Neural progenitor cell (in vitro differentiated cells): ENCODE measurements around the gene PLA2G6. TPM values are rescaled to one million over a fixed set of nuclear protein-coding genes. Genes with fewer than 3 reads are reported as not detected.

ENCODE experiments used
- DNase-seq: peaks from one replicate; pipeline ENCODE4 v3.0.0-alpha.2; 2016; ENCODE audit warnings: low spot score
- H2AFZ ChIP-seq: fragments of 200-600 bp; sonication (generic); replicated peaks from 2 replicates; pipeline ENCODE4 v1.6.1; 2016; ENCODE audit warnings: antibody characterized with exemption
- H3F3A ChIP-seq: fragments of 200-600 bp; sonication (generic); 2 replicates; pipeline ENCODE4 v1.6.1; 2016; ENCODE audit warnings: antibody characterized with exemption, low read depth
- H3K27ac ChIP-seq: fragments of 200-600 bp; sonication (generic); 2 replicates; pipeline ENCODE4 v1.5.1; 2016; ENCODE audit warnings: mild to moderate bottlenecking
- H3K27me3 ChIP-seq: fragments of 200-600 bp; sonication (generic); 2 replicates; pipeline ENCODE4 v1.6.1; 2016; ENCODE audit warnings: mild to moderate bottlenecking, moderate library complexity
- H3K36me3 ChIP-seq: fragments of 200-600 bp; sonication (generic); 2 replicates; pipeline ENCODE4 v1.5.1; 2016
- H3K4me1 ChIP-seq: fragments of 200-600 bp; sonication (generic); 2 replicates; pipeline ENCODE4 v1.6.1; 2016; ENCODE audit warnings: mixed run types
- H3K4me2 ChIP-seq: fragments of 200-600 bp; sonication (generic); 2 replicates; pipeline ENCODE4 v1.6.1; 2016
- H3K4me3 ChIP-seq: fragments of 200-600 bp; sonication (generic); 2 replicates; pipeline ENCODE4 v1.5.1; 2016
- H3K79me2 ChIP-seq: fragments of 200-600 bp; sonication (generic); 2 replicates; pipeline ENCODE4 v1.6.1; 2016; ENCODE audit warnings: low read depth
- H3K9ac ChIP-seq: fragments of 200-600 bp; sonication (generic); 2 replicates; pipeline ENCODE4 v1.6.1; 2016
- H3K9me3 ChIP-seq: fragments of 200-600 bp; sonication (generic); 2 replicates; pipeline ENCODE4 v1.5.1; 2016; ENCODE audit warnings: low read depth
- H4K20me1 ChIP-seq: fragments of 200-600 bp; sonication (generic); 2 replicates; pipeline ENCODE4 v1.6.1; 2016; ENCODE audit warnings: low read depth
- H3K27ac Mint-ChIP-seq: 3 replicates; pipeline ENCODE4 v1.8.0; 2021; ENCODE audit warnings: mixed read lengths
- H3K27me3 Mint-ChIP-seq: 2 replicates; pipeline ENCODE4 v1.8.0; 2022; ENCODE audit warnings: low read depth, mild to moderate bottlenecking, inconsistent platforms, moderate library complexity, mixed read lengths; ENCODE audit not compliant: insufficient read depth
- H3K36me3 Mint-ChIP-seq: 3 replicates; pipeline ENCODE4 v1.8.0; 2021; ENCODE audit warnings: mixed read lengths
- H3K4me1 Mint-ChIP-seq: 3 replicates; pipeline ENCODE4 v1.8.0; 2021; ENCODE audit warnings: mixed read lengths
- H3K4me3 Mint-ChIP-seq: 3 replicates; pipeline ENCODE4 v1.8.0; 2021; ENCODE audit warnings: mild to moderate bottlenecking, moderate library complexity, mixed read lengths
- H3K9me3 Mint-ChIP-seq: 3 replicates; pipeline ENCODE4 v1.8.0; 2020; ENCODE audit warnings: mixed read lengths
- EZH2 ChIP-seq: fragments of 200-600 bp; sonication (generic); IDR thresholded peaks from 2 replicates; pipeline ENCODE4 v1.6.1; 2017; ENCODE audit warnings: antibody characterized with exemption, mild to moderate bottlenecking, moderate library complexity
- EZH2phosphoT487 ChIP-seq: fragments of 200-600 bp; sonication (generic); IDR thresholded peaks from 2 replicates; pipeline ENCODE4 v1.6.1; 2017; ENCODE audit warnings: antibody characterized with exemption
- total RNA-seq: library from RNA; depleted of rRNA; stranded (reverse); fragments of >200 nt; gene quantifications from 2 replicates; pipeline ENCODE4 v1.2.3, GENCODE V29; 2015; ENCODE audit warnings: low replicate concordance
- TF ChIP-seq, protein P1 (sequence below): fragments of 200-600 bp; sonication (generic); IDR thresholded peaks from 2 replicates; pipeline ENCODE4 v1.5.1; 2017; ENCODE audit warnings: antibody characterized with exemption, mild to moderate bottlenecking

The PLA2G6 gene
- total RNA-seq, 1 donor from 2014 or later = 20.1 TPM

DNA sequence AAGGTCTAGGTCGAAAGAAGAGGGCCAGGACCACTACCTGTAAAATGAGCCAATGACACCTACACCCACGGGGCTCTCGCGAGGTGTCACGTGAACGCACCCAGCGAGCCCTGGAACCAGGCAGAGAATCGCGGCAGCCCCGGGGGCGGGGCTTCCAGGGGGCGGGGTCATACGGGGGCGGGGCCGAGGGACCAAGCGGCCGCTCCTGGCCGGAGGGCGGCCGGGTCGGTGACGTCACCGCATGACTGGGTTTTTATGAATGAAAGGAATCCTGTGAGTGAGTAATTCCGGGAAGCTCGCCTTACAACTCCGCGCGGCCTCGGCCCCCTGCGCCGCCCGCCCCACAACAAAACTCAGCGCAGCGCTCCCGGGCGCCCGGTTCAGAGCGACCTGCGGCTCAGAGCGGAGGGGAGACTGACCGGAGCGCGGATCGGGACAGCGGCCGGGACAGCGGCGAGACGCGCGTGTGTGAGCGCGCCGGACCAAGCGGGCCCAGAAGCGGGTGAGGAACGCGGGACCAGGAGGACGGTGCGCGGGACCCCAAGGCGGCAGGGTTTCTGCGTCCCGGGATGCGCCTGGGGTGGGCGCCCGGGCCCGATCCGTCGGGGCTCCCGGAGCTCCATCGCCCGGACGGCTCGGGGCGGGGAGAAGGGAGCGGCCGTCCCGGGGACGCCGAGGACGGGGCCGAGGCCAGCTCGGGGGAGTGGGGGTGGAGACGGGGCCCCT lies 20.2 kb upstream of the PLA2G6 start, which contains the start of gene MAFF:
TSS of gene MAFF (plus strand) at position 284 of the 726 bp plus-strand sequence. CDS start 11,860 bp downstream, outside the sequence.
- H3K27me3 Mint-ChIP-seq = peaks cover 2% of the 10 kb centered on the region
- no peaks in the 10 kb centered on the region for H3K36me3 ChIP-seq
- no peaks in the 10 kb centered on the region for H3K36me3 Mint-ChIP-seq
- H3K4me2 ChIP-seq = peak within 1 kb of the TSS; percentile 87
- TF ChIP-seq EZH2phosphoT487 (no peak), EZH2 (peak; percentile 15)
- TF ChIP-seq, protein P1, sequence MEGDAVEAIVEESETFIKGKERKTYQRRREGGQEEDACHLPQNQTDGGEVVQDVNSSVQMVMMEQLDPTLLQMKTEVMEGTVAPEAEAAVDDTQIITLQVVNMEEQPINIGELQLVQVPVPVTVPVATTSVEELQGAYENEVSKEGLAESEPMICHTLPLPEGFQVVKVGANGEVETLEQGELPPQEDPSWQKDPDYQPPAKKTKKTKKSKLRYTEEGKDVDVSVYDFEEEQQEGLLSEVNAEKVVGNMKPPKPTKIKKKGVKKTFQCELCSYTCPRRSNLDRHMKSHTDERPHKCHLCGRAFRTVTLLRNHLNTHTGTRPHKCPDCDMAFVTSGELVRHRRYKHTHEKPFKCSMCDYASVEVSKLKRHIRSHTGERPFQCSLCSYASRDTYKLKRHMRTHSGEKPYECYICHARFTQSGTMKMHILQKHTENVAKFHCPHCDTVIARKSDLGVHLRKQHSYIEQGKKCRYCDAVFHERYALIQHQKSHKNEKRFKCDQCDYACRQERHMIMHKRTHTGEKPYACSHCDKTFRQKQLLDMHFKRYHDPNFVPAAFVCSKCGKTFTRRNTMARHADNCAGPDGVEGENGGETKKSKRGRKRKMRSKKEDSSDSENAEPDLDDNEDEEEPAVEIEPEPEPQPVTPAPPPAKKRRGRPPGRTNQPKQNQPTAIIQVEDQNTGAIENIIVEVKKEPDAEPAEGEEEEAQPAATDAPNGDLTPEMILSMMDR = no peak
- no peaks in the 10 kb centered on the region for H3K9me3 Mint-ChIP-seq
- peak within 1 kb of the TSS; percentile 68 for H3K4me3 ChIP-seq
- H4K20me1 ChIP-seq = peaks cover 17% of the 10 kb centered on the region
- H3K79me2 ChIP-seq = no peaks in the 10 kb centered on the region
- H3K27me3 ChIP-seq = peaks cover 53% of the 10 kb centered on the region
- peak within 1 kb of the TSS; percentile 91 for H3K4me3 Mint-ChIP-seq
- peak within 1 kb of the TSS; percentile 62 for H3K9ac ChIP-seq
- H3K4me1 ChIP-seq = peaks cover 9% of the 10 kb centered on the region
- DNase-seq = peak; percentile 98
- H3K27ac Mint-ChIP-seq = peak within 1 kb of the TSS; percentile 76
- no peaks in the 10 kb centered on the region for H3K9me3 ChIP-seq
- peaks cover 24% of the 10 kb centered on the region for H3K4me1 Mint-ChIP-seq
- H2AFZ ChIP-seq = peak within 1 kb of the TSS; percentile 88
- H3F3A ChIP-seq = peaks cover 28% of the 10 kb centered on the region
- no peak within 1 kb of the TSS for H3K27ac ChIP-seq

DNA sequence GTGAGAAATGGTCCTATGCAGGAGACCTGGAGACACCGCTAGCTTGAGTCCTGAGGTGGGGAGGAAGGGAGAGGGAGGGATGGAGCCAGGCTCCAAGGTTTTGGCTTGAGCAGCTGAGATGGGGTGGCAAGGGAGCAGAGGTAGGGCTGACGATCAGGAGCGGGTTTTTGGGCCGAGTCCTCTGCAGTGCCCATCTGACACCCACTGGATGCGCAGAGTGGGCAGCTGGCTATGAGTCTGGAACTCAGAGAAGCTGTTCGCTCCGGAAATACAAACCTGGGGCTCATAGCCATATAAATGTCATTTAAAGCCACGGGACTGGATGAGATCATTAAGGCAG lies 19.7 kb upstream of the PLA2G6 start:
- Histone ChIP-seq H3K79me2 (no peaks in the 10 kb centered on the region), H3K36me3 (no peaks in the 10 kb centered on the region), H4K20me1 (peaks cover 17% of the 10 kb centered on the region), H2AFZ (peak overlapping the region; percentile 46), H3K9ac (no peak overlapping the region), H3K4me2 (peak overlapping the region; percentile 79), H3K27ac (no peak overlapping the region), H3K4me1 (peaks cover 9% of the 10 kb centered on the region), H3K4me3 (peak overlapping the region; percentile 68), H3K9me3 (no peaks in the 10 kb centered on the region), H3F3A (peaks cover 28% of the 10 kb centered on the region), H3K27me3 (peaks cover 53% of the 10 kb centered on the region)
- TF ChIP-seq, protein P1 = no peak
- TF ChIP-seq EZH2phosphoT487 (no peak), EZH2 (no peak)
- H3K27ac Mint-ChIP-seq = peak overlapping the region; percentile 76
- no peaks in the 10 kb centered on the region for H3K36me3 Mint-ChIP-seq
- H3K4me1 Mint-ChIP-seq = peaks cover 24% of the 10 kb centered on the region
- peak; percentile 27 for DNase-seq
- peak overlapping the region; percentile 91 for H3K4me3 Mint-ChIP-seq
- H3K27me3 Mint-ChIP-seq = peaks cover 2% of the 10 kb centered on the region
- H3K9me3 Mint-ChIP-seq = no peaks in the 10 kb centered on the region

DNA sequence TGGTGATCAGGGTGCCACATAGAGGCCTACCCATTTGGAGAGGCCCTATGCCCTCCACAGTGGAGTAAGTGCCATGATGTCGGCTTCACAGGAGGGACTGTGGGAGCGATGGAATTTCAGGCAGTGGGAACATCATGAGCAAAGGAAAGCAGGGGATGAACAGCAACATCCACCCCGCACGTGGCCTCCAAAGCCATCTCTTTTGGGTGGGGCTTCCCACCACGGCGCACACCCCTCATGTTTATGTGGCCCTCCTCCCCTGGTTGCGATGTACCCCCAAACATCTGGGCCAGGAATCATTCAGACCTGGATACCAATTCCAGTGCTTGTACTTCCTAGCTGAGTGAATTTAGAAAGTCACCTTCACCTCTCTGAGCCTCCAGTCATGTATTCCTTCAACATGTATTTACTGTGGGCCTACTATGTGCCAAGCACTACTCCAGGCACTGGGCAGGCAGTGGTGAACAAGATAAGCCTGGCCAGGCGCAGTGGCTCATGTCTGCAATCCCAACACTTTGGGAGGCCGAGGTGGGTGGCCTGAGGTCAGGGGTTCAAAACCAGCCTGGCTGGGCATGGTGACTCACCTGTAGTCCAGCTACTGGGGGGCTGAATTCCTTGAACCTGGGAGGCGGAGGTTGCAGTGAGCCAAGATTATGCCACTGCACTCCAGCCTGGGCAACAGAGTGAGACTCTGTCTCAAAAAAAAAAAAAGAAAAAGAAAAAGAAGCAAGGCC lies 18.4 kb upstream of the PLA2G6 start:
- H3K27me3 Mint-ChIP-seq = peaks cover 2% of the 10 kb centered on the region
- H3K36me3 Mint-ChIP-seq = no peaks in the 10 kb centered on the region
- Histone ChIP-seq H2AFZ (no peak overlapping the region), H3F3A (peaks cover 28% of the 10 kb centered on the region), H3K9me3 (no peaks in the 10 kb centered on the region), H3K4me1 (peaks cover 9% of the 10 kb centered on the region), H4K20me1 (peaks cover 13% of the 10 kb centered on the region), H3K9ac (no peak overlapping the region), H3K27me3 (peaks cover 48% of the 10 kb centered on the region), H3K36me3 (no peaks in the 10 kb centered on the region), H3K27ac (no peak overlapping the region), H3K79me2 (no peaks in the 10 kb centered on the region), H3K4me2 (no peak overlapping the region), H3K4me3 (no peak overlapping the region)
- H3K4me1 Mint-ChIP-seq = peaks cover 23% of the 10 kb centered on the region
- no peak overlapping the region for H3K4me3 Mint-ChIP-seq
- TF ChIP-seq, protein P1 = no peak
- TF ChIP-seq EZH2phosphoT487 = no peak
- no peak for TF ChIP-seq EZH2
- no peaks in the 10 kb centered on the region for H3K9me3 Mint-ChIP-seq
- no peak overlapping the region for H3K27ac Mint-ChIP-seq
- no peak for DNase-seq
